H7 (cell line): ENCODE data around the gene AKT1. TPM values are rescaled to one million over a fixed set of nuclear protein-coding genes. Genes with fewer than 3 reads are reported as not detected.
"Not testable (repeated sequence)": the region's sequence is repeated elsewhere in the genome, so short reads cannot be mapped to it uniquely, and the experiment has no call there.

Source experiments
- DNase-seq: peaks from one replicate; pipeline ENCODE4 v3.0.0; 2012
- H3K27me3 ChIP-seq: 2 replicates; pipeline ENCODE4 v1.6.0; 2011; ENCODE audit warnings: mild to moderate bottlenecking, low read length; ENCODE audit not compliant: control insufficient read depth, insufficient read depth
- H3K36me3 ChIP-seq: replicated peaks from 2 replicates; pipeline ENCODE4 v1.5.1; 2011; ENCODE audit warnings: low read length; ENCODE audit not compliant: control insufficient read depth, insufficient read depth
- H3K4me3 ChIP-seq: 2 replicates; pipeline ENCODE4 v1.5.1; 2011; ENCODE audit warnings: low read depth, mild to moderate bottlenecking, control low read depth, low read length, moderate library complexity; ENCODE audit not compliant: insufficient read depth
- total RNA-seq: library from RNA; depleted of rRNA; stranded (reverse); fragments of >200 nt; shearing (Covaris generic); gene quantifications from 2 replicates; pipeline ENCODE4 v1.2.3, GENCODE V29; 2014

The AKT1 gene
- total RNA-seq, 1 experiment from 2014 or later: 165 TPM

- peak; percentile 18 for DNase-seq
- Histone ChIP-seq H3K4me3 (no peak overlapping the region), H3K27me3 (peaks cover 9% of the 10 kb centered on the region), H3K36me3 (no peaks in the 10 kb centered on the region)
Observed at GRCh38 chr14:104822821-104823615, 27.5 kb upstream of the AKT1 start.

GRCh38 chr14:104821971-104822608 lies 26.5 kb upstream of the AKT1 start:
- peak; percentile 28 for DNase-seq
- peaks cover 5% of the 10 kb centered on the region for H3K27me3 ChIP-seq
- no peaks in the 10 kb centered on the region for H3K36me3 ChIP-seq
- no peak overlapping the region for H3K4me3 ChIP-seq

- H3K4me3 ChIP-seq: no peak overlapping the region
- peaks cover 4% of the 10 kb centered on the region for H3K27me3 ChIP-seq
- no peak for DNase-seq
- H3K36me3 ChIP-seq: no peaks in the 10 kb centered on the region
Observed at GRCh38 chr14:104821229-104821945, 25.8 kb upstream of the AKT1 start.

GRCh38 chr14:104820669-104821228 lies 25.2 kb upstream of the AKT1 start:
- Histone ChIP-seq H3K4me3 (no peak overlapping the region), H3K27me3 (peaks cover 4% of the 10 kb centered on the region), H3K36me3 (no peaks in the 10 kb centered on the region)
- peak; percentile 92 for DNase-seq

- H3K27me3 ChIP-seq: no peaks in the 10 kb centered on the region; the same call in 1 of the 2 replicates
- H3K36me3 ChIP-seq: no peaks in the 10 kb centered on the region
- no peak overlapping the region for H3K4me3 ChIP-seq
- DNase-seq: peak; percentile 26
Observed at GRCh38 chr14:104819361-104819781, 23.8 kb upstream of the AKT1 start.

DNA sequence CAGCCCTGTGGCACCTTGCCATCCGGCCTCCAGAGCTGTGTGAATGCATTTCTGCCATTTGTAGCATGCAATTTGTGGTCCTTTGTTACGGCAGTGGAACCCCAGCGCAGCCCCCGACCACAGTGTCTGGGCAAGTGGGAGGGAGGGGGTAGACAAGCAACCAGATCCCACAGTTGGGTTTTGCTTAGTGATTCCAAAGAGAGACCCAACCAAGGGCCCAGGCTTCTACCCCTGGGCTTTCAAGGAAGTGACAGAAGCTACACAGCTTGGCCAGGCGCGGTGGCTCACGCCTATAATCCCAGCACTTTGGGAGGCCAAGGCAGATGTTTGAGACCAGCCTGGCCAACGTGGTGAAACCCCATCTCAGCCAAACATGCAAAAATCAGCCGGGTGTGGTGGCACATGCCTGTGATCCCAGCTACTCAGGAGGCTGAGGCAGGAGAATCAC lies 23.2 kb upstream of the AKT1 start:
- Histone ChIP-seq H3K27me3 (no peaks in the 10 kb centered on the region; the same call in 1 of the 2 replicates), H3K36me3 (no peaks in the 10 kb centered on the region), H3K4me3 (no peak overlapping the region)
- peak; percentile 18 for DNase-seq

DNA sequence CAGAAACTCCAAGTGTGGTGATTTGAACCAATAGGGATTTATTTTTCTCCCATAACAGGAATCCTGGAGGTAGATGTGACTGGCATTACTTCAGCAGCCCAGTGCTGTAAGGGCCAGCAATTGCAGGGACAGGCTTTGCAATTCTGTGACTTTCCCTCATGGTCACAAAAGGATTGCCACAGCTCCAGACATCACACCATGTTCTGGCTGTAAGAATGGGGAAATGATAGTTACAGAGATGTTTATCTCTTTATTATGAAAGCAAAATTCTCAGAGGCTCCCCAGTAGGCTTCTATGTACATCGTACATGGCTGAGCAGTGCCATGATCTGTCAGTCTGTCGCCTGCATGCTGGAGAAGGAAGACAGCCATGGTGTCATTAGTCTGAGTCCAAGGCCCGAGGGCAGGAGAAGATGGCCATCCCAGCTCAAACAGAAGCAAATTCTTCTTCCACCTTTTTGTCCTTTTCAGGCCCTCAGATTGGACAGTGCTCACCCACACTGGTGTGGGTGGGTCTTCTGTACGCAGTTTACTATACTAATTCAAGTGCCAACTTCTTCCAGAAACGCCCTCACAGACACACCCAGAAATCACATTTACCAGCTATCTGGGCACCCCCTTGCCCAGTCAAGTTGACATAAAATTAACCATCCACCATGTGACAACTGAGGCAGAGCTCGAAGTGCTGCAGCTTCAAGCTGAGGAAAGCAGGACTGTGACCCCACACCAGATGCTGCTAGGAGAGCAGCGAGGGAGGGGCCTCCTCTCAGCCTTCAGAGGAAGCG lies 22.6 kb upstream of the AKT1 start:
- Histone ChIP-seq H3K36me3 (no peaks in the 10 kb centered on the region), H3K27me3 (no peaks in the 10 kb centered on the region; the same call in 1 of the 2 replicates), H3K4me3 (no peak overlapping the region)
- DNase-seq: no peak

DNA sequence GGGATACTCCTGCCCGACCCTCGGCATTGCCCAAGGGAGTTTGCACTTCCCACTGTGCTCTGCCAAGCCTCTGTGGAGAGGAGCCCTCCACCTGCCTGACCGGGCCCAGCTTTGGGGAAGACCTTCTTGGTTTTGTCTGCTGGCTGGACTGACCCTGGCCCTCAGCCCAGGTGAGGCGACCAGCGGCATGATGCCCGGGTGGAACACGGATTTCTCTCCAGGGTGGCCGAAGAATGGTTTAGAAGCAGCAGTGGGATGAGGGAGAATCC lies 21.0 kb upstream of the AKT1 start:
- no peaks in the 10 kb centered on the region for H3K36me3 ChIP-seq
- peak overlapping the region; percentile 94 for H3K4me3 ChIP-seq
- no peak for DNase-seq
- H3K27me3 ChIP-seq: no peaks in the 10 kb centered on the region; the same call in 1 of the 2 replicates

- H3K36me3 ChIP-seq, DNase-seq, H3K4me3 ChIP-seq, H3K27me3 ChIP-seq: not testable (repeated sequence)
Observed at GRCh38 chr14:104814701-104815100, 19.2 kb upstream of the AKT1 start.

- no peaks in the 10 kb centered on the region; the same call in 1 of the 2 replicates for H3K27me3 ChIP-seq
- H3K4me3 ChIP-seq: no peak overlapping the region
- H3K36me3 ChIP-seq: no peaks in the 10 kb centered on the region
- peak; percentile 8 for DNase-seq
Observed at GRCh38 chr14:104813286-104813685, 17.7 kb upstream of the AKT1 start.

- Histone ChIP-seq H3K27me3 (no peaks in the 10 kb centered on the region), H3K36me3 (no peaks in the 10 kb centered on the region), H3K4me3 (no peak overlapping the region)
- DNase-seq: peak; percentile 21
Observed at GRCh38 chr14:104810316-104810715, 14.8 kb upstream of the AKT1 start.

GRCh38 chr14:104808456-104808855 lies 12.9 kb upstream of the AKT1 start:
- peak; percentile 43 for DNase-seq
- H3K36me3 ChIP-seq: no peaks in the 10 kb centered on the region
- H3K27me3 ChIP-seq: no peaks in the 10 kb centered on the region
- H3K4me3 ChIP-seq: no peak overlapping the region

- DNase-seq: no peak
- Histone ChIP-seq H3K4me3 (no peak overlapping the region), H3K36me3 (no peaks in the 10 kb centered on the region), H3K27me3 (peaks cover 7% of the 10 kb centered on the region)
Observed at GRCh38 chr14:104806625-104807465, 11.3 kb upstream of the AKT1 start.
